ENCODE data around the gene POU2F1.

- TF ChIP-seq ARNT (IDR thresholded peaks at IDR 0.05) (no peak), SP1 (IDR thresholded peaks at IDR 0.05) (no peak), FOXK2 (IDR thresholded peaks at IDR 0.05) (no peak), NFRKB (IDR thresholded peaks at IDR 0.05) (no peak), SUZ12 (IDR thresholded peaks at IDR 0.05) (no peak), FOXA1 (IDR thresholded peaks at IDR 0.05) (no peak), CTBP1 (IDR thresholded peaks at IDR 0.05; ENCODE audit: borderline replicate concordance) (no peak), FOXM1 (IDR thresholded peaks at IDR 0.05; ENCODE audit: borderline replicate concordance) (no peak), TARDBP (IDR thresholded peaks at IDR 0.05) (no peak), BHLHE40 (IDR thresholded peaks at IDR 0.05; ENCODE audit: borderline replicate concordance) (no peak), HDGF (IDR thresholded peaks at IDR 0.05; ENCODE audit: borderline replicate concordance) (no peak), PKNOX1 (IDR thresholded peaks at IDR 0.05) (no peak), L3MBTL2 (conservative IDR thresholded peaks at IDR 0.05) (no peak), ELF4 (IDR thresholded peaks at IDR 0.05) (no peak)
These were observed 12.1 kb downstream of the POU2F1 start for GRCh38 chr1:167232801-167233200.

All from HEK293T (cell line).